ENCODE data around the gene ARPC5.
A peak's percentile ranks its signal among the peaks of the same experiment; 100 is the strongest.
"Not testable (repeated sequence)": the region's sequence is repeated elsewhere in the genome, so short reads cannot be mapped to it uniquely, and the experiment has no call there.

The ARPC5 gene

DNA sequence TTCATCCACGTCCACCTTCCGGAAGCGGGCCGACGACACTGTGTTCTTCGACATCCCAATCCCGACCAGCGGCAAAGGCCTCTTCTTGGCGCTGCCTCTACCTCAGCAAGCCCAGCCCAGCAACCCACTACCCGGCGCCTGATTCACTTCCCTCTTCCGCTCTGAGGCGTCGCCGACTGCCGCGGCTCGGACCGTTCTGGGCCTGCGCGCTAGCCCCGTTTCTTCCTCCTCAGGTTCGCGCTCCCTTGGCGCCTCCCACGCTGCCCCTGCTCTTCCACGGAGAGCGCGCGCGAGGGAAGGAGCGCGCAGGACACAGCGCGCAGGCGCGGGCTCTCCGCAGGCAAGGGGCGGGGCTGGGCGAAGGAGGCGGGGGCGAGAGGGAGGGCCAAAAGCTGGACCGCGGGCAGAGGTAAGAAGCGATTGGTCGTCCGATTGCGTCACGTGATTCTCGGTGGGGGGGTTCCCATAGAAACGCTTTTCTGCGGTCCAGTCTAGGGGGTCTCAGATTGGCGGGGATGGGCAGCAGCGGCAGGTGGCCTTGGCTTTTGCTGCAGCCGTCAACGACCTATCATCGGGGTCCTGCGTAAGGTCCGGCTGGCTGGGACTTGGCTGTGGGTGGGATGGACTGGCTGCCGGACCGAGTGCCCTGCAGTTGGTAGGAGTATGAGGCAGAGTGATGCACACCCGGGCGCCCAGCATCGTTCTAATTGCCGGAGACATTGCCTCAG lies at the start of gene ARPC5:
ARPC5 (minus strand) TSS at position 178 of the 728 bp plus-strand sequence; CDS start at position 54, 124 bp downstream.
- peak; percentile 97 for DNase-seq

- no peak for DNase-seq
Measured at GRCh38 chr1:183685112-183685713, 49.6 kb upstream of the ARPC5 start.

DNA sequence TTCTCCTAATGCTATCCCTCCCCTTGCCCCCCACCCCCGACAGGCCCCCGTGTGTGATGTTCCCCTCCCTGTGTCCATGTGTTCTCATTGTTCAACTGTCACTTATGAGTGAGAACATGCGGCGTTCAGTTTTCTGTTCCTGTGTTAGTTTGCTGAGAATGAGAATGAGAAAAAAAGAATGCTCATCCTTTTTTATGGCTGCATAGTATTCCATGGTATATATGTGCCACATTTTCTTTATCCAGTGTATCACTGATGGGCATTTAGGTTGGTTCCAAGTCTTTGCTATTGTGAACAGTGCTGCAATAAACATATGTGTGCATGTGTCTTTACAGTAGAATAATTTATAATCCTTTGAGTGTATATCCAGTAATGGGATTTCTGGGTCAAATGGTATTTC lies 43.8 kb upstream of the ARPC5 start:
- DNase-seq: not testable (repeated sequence)

- no peak for DNase-seq
Measured at GRCh38 chr1:183678819-183679218, 43.2 kb upstream of the ARPC5 start.

DNA sequence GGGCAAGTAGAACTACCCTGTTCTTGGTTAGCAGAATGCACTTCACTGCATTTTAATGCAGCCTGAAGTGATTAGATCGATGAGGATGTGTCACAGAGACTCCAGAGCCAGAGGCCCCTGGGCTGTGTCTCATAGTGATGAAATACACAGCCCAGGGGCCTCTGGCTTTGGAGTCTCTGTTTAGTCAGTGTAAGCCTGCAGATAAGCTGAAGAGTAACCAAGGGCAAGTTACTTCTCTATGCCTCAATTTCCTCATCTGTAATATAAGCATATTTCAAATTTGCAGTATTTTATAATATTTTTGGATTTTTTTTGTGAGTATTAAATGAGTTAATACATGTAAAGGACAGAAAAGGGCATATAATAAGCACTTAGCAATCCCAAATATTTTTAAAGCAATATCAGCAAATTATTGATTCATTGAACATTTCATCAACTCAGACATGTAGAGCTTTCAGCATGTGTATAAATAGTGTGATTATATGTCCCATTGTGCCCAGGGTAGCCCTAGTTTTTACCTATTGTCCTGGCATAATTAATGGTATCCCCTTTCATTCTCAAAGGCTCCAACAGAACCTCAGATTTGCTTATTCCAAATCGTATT lies 41.1 kb upstream of the ARPC5 start:
- no peak for DNase-seq

GRCh38 chr1:183675883-183676585 lies 40.5 kb upstream of the ARPC5 start:
- no peak for DNase-seq

DNA sequence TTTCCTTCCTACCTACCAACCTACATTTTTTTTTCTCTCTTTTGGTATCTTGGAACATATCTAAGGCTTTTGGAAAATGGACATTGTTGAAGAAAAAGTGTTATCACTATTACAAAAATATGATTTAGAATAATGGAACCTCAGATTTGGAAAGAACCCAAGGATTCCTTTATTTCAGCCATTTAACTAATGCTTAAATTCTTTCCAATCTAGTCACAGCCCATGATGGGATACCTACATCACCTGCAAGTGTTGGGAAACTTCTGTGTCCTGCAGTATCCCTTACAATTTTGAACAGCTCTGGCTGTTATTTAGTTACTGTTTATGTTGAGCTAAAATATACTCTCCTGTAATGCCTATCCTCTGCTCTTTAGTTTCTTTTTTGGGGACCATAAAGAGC lies 39.8 kb upstream of the ARPC5 start:
- no peak for DNase-seq

- no peak for DNase-seq
Measured at GRCh38 chr1:183674886-183675285, 39.3 kb upstream of the ARPC5 start.

DNA sequence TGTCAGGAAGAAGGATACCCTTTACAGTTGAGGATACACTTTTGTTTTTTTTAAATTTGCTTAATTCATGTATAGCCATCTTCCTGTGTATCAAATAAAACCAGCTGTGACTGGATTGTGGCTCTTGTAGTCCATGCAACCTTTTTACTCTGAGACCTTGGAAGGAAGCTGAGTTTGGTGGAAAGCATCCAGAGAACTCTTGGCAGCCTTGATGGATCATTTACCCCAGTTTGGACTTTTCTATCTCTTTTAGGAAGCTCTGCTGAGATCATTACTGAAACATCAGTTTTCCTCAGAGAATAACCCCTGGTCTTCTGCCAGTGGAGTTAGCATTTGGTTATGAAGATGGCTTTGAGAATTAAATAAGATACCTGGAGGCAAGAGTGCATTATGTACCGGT lies 38.8 kb upstream of the ARPC5 start:
- no peak for DNase-seq

GRCh38 chr1:183673605-183674323 lies 38.2 kb upstream of the ARPC5 start:
- DNase-seq: no peak

DNA sequence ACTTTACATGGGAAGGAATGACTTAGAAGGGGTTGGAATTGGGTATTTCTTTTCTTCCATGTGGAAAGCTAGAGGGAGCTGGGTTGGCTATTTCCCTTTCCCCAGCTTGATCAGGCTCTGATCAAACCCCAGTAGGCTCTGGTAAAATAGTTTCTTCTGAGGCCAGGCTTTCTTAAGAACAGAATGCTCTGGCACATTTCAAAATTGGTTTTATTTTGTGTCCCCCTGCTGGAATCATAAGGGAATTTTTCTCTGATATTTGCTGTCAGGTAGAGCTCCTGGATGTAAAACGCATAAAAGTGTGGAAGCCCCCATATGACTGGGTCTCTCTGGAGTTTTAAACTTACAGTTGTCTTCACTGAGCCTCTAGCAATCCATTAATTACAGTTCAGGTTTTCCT lies 34.6 kb upstream of the ARPC5 start:
- no peak for DNase-seq

- no peak for DNase-seq
Measured at GRCh38 chr1:183656355-183656754, 20.8 kb upstream of the ARPC5 start.

- DNase-seq: peak; percentile 79
Measured at GRCh38 chr1:183655562-183656075, 20.0 kb upstream of the ARPC5 start.

DNA sequence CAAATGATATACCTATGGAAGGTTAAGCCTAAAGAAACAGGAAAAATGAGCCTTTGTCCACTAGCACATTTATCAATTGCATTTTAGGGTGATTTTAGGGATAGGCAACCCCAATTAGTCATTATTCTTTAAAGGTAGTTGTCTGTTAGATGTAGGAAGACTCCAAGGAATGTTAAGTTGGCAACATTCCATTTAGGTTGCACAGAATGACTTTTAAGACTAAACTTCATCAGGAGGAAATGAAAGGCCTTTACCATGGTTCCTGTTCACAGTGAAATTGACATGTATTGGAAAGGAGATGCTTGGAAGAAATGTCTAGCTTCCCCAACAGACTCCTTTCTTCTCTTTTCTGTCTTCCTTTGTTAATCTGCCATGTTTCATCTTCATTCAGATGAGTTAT lies 19.1 kb upstream of the ARPC5 start:
- no peak for DNase-seq

DNA sequence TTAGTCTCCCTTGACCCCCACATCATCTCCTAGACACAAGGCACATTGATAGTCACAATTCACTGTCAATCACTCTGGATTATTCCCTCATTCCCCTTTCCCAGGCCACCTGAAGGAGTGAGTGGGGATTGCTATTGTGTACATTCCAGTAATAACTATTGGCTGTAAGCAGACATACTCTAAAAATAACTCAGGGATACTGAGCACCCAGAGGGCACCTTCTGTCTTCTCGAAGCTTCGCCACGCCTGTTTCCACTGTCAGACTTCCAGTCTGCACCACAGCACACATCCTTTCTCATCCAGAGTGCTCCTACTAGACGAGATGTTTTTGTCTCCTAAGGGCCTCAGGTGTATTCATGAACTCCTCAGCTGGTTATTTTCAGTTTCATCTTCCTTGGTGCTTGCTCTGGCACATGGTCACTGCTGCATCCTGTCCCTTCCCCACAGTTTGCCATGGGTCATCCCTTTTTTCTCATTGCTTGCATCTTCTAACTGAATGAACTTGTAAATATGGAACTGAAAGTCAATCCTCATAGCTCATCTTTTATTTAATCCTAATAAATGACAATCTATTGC lies 18.4 kb upstream of the ARPC5 start:
- DNase-seq: no peak

GRCh38 chr1:183653462-183653794 lies 17.8 kb upstream of the ARPC5 start:
- DNase-seq: no peak

DNA sequence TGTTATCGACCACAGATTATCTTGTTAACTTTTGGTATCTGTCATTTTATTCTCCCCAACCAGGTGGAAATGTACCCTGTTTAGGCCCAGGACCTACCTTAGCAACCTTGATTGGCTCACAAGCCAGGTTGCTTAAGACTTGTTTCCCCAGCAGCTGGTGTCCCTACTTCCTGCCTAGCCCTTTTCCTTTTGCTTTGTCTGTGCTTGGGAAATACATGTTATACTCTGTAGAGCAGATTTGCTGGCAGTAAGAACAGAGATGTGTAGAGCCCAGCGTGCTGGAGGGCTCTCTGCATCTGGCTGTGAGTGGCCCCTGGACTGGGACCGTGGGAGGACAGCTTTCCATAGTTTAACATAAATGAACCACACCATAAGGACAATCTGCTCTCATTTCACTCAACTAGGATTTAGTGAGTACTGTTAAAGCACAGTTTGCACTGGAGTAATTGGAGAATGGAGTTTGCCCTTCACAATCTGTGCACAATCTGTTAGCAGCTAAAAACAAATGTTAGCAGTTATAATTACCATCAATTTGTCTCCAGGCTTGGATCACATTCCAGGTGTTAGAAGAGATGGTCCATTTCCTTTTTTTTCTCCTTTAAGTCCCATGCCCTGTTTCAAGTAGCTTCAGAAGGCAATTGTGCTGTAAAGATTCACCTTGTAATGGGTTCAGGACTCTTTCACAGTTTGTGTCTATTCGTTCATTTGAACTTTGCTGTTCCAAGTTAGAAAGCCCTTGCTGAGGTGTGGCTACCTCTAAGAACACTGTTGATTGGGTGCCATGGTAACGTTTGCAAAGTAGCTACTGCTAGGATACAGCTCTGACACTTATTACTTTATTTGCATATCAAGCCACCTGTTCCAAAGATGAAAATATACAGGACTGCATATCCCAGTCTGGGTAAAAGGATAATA lies 17.2 kb upstream of the ARPC5 start, which contains the start of gene APOBEC4:
APOBEC4 (minus strand) TSS at position 770 of the 915 bp plus-strand sequence. CDS start 4,535 bp downstream, outside the sequence.
- DNase-seq: no peak

GRCh38 chr1:183652107-183652506 lies 16.5 kb upstream of the ARPC5 start:
- DNase-seq: no peak

DNA sequence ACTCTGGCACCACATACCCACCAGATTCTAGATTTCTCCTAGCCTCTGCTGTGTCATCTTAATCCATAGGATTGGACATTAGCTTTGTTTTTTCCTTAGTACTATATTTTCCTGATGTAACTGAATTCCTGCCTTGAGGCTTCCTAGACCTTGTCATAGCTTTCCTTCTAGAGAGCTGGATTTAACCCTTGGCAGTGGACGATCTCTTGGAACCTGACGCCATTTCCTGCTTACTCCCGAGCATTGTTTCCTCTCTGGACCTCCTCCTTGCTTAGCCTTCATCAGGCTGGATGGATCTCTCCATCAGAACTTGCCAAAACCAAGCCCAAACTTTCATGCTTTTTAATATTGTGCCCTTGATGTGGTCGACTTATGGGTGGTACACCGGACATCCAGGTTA lies 16.0 kb upstream of the ARPC5 start:
- DNase-seq: no peak

- no peak for DNase-seq
Measured at GRCh38 chr1:183648042-183648441, 12.5 kb upstream of the ARPC5 start.

DNA sequence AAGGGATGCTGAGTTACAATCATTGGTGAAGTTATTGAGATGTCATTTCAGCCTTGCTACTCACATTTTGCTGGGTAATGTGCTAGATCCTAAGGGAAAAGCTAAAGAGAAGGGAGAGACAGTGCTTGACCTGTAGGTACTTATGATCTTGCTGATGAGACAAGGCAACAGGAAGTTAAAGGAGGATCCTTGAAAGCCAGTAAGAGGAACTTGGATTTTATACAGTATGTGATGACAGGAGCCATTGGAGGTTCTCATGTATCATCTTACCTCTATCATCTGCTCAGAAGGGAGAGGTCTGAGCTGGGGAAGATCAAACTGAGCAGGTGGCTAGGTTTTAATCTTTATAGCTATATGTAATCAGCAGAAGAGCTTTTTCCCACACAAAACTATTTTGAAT lies 11.2 kb upstream of the ARPC5 start:
- DNase-seq: no peak
